ENCODE data around the gene SYNJ1.
"Not testable (repeated sequence)": the region's sequence is repeated elsewhere in the genome, so short reads cannot be mapped to it uniquely, and the experiment has no call there.

DNA sequence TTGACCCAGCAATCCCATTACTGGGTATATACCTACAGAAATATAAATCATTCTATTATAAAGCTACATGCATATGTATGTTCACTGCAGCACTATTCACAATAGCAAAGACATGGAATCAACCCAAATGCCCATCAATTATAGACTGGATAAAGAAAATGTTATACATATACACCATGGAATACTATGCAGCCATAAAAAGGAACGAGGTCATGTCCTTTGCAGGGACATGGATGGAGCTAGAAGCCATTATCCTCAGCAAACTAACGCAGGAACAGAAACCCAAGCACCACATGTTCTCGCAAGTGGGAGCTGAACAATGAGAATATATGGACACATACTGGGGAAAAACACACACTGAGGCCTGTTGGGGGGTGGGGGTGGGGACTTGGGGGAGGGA is 18.9 kb upstream of the SYNJ1 start:
- not testable (repeated sequence) for TF ChIP-seq SIN3A (IDR thresholded peaks at IDR 0.05; ENCODE audit: low read depth, low read length); NR2C2 (IDR thresholded peaks at IDR 0.05; ENCODE audit: borderline replicate concordance, control insufficient read depth, insufficient read length, low read depth); SUZ12 (IDR thresholded peaks at IDR 0.05; ENCODE audit: unreplicated experiment); POLR2A (IDR thresholded peaks at IDR 0.05; ENCODE audit: low read depth, low read length); TARDBP (IDR thresholded peaks at IDR 0.05; ENCODE audit: borderline replicate concordance); RAD21 (IDR thresholded peaks at IDR 0.05; ENCODE audit: insufficient read depth, low read depth, low read length); YY1 (IDR thresholded peaks at IDR 0.05; ENCODE audit: low read depth, low read length); EZH2 (IDR thresholded peaks at IDR 0.05; ENCODE audit: borderline replicate concordance, control insufficient read depth, low read depth, low read length); HDAC2 (IDR thresholded peaks at IDR 0.05)
- TF ChIP-seq, protein P1, sequence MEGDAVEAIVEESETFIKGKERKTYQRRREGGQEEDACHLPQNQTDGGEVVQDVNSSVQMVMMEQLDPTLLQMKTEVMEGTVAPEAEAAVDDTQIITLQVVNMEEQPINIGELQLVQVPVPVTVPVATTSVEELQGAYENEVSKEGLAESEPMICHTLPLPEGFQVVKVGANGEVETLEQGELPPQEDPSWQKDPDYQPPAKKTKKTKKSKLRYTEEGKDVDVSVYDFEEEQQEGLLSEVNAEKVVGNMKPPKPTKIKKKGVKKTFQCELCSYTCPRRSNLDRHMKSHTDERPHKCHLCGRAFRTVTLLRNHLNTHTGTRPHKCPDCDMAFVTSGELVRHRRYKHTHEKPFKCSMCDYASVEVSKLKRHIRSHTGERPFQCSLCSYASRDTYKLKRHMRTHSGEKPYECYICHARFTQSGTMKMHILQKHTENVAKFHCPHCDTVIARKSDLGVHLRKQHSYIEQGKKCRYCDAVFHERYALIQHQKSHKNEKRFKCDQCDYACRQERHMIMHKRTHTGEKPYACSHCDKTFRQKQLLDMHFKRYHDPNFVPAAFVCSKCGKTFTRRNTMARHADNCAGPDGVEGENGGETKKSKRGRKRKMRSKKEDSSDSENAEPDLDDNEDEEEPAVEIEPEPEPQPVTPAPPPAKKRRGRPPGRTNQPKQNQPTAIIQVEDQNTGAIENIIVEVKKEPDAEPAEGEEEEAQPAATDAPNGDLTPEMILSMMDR (IDR thresholded peaks at IDR 0.05 in 2 of 3, conservative IDR thresholded peaks at IDR 0.05 in 1 of 3; ENCODE audit: control insufficient read depth in 2 of 3, extremely low read depth in 1 of 3, insufficient read depth in 1 of 3, low read depth in 3 of 3, low read length in 3 of 3): not testable (repeated sequence)
- TF ChIP-seq, protein P2, sequence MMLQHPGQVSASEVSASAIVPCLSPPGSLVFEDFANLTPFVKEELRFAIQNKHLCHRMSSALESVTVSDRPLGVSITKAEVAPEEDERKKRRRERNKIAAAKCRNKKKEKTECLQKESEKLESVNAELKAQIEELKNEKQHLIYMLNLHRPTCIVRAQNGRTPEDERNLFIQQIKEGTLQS (IDR thresholded peaks at IDR 0.05; ENCODE audit: borderline replicate concordance, extremely low read depth, low read depth, low read length): not testable (repeated sequence)
- TF ChIP-seq, protein P3, sequence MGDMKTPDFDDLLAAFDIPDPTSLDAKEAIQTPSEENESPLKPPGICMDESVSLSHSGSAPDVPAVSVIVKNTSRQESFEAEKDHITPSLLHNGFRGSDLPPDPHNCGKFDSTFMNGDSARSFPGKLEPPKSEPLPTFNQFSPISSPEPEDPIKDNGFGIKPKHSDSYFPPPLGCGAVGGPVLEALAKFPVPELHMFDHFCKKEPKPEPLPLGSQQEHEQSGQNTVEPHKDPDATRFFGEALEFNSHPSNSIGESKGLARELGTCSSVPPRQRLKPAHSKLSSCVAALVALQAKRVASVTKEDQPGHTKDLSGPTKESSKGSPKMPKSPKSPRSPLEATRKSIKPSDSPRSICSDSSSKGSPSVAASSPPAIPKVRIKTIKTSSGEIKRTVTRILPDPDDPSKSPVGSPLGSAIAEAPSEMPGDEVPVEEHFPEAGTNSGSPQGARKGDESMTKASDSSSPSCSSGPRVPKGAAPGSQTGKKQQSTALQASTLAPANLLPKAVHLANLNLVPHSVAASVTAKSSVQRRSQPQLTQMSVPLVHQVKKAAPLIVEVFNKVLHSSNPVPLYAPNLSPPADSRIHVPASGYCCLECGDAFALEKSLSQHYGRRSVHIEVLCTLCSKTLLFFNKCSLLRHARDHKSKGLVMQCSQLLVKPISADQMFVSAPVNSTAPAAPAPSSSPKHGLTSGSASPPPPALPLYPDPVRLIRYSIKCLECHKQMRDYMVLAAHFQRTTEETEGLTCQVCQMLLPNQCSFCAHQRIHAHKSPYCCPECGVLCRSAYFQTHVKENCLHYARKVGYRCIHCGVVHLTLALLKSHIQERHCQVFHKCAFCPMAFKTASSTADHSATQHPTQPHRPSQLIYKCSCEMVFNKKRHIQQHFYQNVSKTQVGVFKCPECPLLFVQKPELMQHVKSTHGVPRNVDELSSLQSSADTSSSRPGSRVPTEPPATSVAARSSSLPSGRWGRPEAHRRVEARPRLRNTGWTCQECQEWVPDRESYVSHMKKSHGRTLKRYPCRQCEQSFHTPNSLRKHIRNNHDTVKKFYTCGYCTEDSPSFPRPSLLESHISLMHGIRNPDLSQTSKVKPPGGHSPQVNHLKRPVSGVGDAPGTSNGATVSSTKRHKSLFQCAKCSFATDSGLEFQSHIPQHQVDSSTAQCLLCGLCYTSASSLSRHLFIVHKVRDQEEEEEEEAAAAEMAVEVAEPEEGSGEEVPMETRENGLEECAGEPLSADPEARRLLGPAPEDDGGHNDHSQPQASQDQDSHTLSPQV (IDR thresholded peaks at IDR 0.05): not testable (repeated sequence)
